Right lobe of liver (tissue), 6 donors: Measurements from ENCODE around the gene SLC66A3. TPM values are rescaled to one million over a fixed set of nuclear protein-coding genes. Genes with fewer than 3 reads are reported as not detected.

Experiments used
- ATAC-seq, 4 donors: fragments of 200-7000 bp; cut with Tn5 transposase; one replicate each; pipeline ENCODE4 v1.9.1; 2020; ENCODE audit warnings: mild to moderate bottlenecking in 4 of 4, moderate library complexity in 4 of 4
- DNase-seq, 3 donors: peaks; one replicate each; pipeline ENCODE4 v3.0.0-alpha.2; 2020
- H3K27ac ChIP-seq, 3 donors: fragments of 200-600 bp; one replicate each; pipeline ENCODE4 v1.8.0; 2022
- H3K27me3 ChIP-seq, 2 donors: fragments of 200-600 bp; one replicate each; pipeline ENCODE4 v1.8.0; 2022
- H3K36me3 ChIP-seq, 4 donors: fragments of 200-600 bp; sonication (generic) in 1 of 4; one replicate each; pipeline versions ENCODE4 v1.5.1 to v1.8.0; 2017 to 2022; ENCODE audit warnings: control low read depth in 1 of 4
- H3K4me1 ChIP-seq, 4 donors: fragments of 200-600 bp; sonication (generic) in 1 of 4; one replicate each; pipeline versions ENCODE4 v1.5.1 to v1.8.0; 2017 to 2022; ENCODE audit warnings: control low read depth in 1 of 4
- H3K4me3 ChIP-seq, 3 donors: fragments of 200-600 bp; one replicate each; pipeline ENCODE4 v1.8.0; 2022
- H3K9me3 ChIP-seq, 4 donors: fragments of 200-600 bp; sonication (generic) in 1 of 4; one replicate each; pipeline versions ENCODE4 v1.5.1 to v1.8.0; 2017 to 2022; ENCODE audit warnings: control low read depth in 1 of 4
- CTCF ChIP-seq, 4 donors: fragments of 200-600 bp in 3 of 4; fragments of 450-650 bp in 1 of 4; IDR thresholded peaks; one replicate each; pipeline versions ENCODE4 v1.5.1 to v1.8.0; 2016 to 2022; ENCODE audit warnings: antibody characterized with exemption in 4 of 4, mild to moderate bottlenecking in 2 of 4
- POLR2A ChIP-seq: fragments of 450-650 bp; IDR thresholded peaks from one replicate; pipeline ENCODE4 v1.6.1; 2017; ENCODE audit warnings: antibody characterized with exemption, mild to moderate bottlenecking
- WGBS: methylation state at CpG from one replicate; pipeline ENCODE4 v1.1.6; 2018; ENCODE audit warnings: low coverage, low lambda C conversion rate; ENCODE audit not compliant: insufficient coverage; ENCODE audit errors: missing lambda C conversion rate; 5-methylcytosine and 5-hydroxymethylcytosine counted together
- intact Hi-C, 2 donors: fragments of 100-400 bp; cut with DNase I; formaldehyde crosslinking; loops; one replicate each; pipeline versions ENCODE4 v1.11.2 to v1.14.1; 2022
- total RNA-seq, 6 experiments: library from RNA; depleted of rRNA in 2 of 6; stranded (reverse); fragments of >200 nt in 2 of 6; fragmentation: NEBNext Ultra II Directional in 3 of 6; extraction: Animal tissue kit (Norgen Biotek cat#: 25700) in 3 of 6; gene quantifications; one replicate each; pipeline versions ENCODE4 v1.1.0 to v1.2.4, GENCODE V29; 2016 to 2023
- donor health status: DM: no; HTN: yes; CAD: no.
- donor health status: DM: no; HTN: no; CAD: no.
- donor health status: DM: no; HTN: no; CAD: no.
- donor health status: DM: no; HTN: yes; CAD: no.
- donor health status: DM: no; HTN: yes; CAD: no.

The SLC66A3 gene
- total RNA-seq, 6 experiments from 2014 or later: 4.9 to 16.1 (median 8.8) TPM

GRCh38 chr2:11177871-11178690 lies 22.8 kb downstream of the SLC66A3 start:
- Histone ChIP-seq H3K4me1 (no peaks in the 10 kb centered on the region), H3K9me3 (no peaks in the 10 kb centered on the region), H3K36me3 (peaks cover 0 to 10% (median 9%) of the 10 kb centered on the region in 4 donors), H3K27ac (no peak overlapping the region), H3K27me3 (no peaks in the 10 kb centered on the region), H3K4me3 (no peak overlapping the region)
- ATAC-seq: no peak
- no peak for TF ChIP-seq POLR2A
- no peak for TF ChIP-seq CTCF (IDR thresholded peaks at IDR 0.05)
- DNase-seq: no peak
- 61% methylated on average over 5 of the region's 5 CpGs for WGBS
- intact Hi-C loops: no loop called here

GRCh38 chr2:11179196-11179595 lies 23.9 kb downstream of the SLC66A3 start:
- no peaks in the 10 kb centered on the region for H3K27me3 ChIP-seq
- DNase-seq (no peak), ATAC-seq (no peak)
- TF ChIP-seq CTCF (IDR thresholded peaks at IDR 0.05): no peak
- no peak for TF ChIP-seq POLR2A
- H3K27ac ChIP-seq: no peak overlapping the region
- no peaks in the 10 kb centered on the region for H3K4me1 ChIP-seq
- no peaks in the 10 kb centered on the region for H3K9me3 ChIP-seq
- 68% methylated on average over 3 of the region's 4 CpGs for WGBS
- intact Hi-C loops: no loop called here
- H3K36me3 ChIP-seq: peaks cover 0 to 11% (median 9%) of the 10 kb centered on the region in 4 donors
- no peak overlapping the region for H3K4me3 ChIP-seq

DNA sequence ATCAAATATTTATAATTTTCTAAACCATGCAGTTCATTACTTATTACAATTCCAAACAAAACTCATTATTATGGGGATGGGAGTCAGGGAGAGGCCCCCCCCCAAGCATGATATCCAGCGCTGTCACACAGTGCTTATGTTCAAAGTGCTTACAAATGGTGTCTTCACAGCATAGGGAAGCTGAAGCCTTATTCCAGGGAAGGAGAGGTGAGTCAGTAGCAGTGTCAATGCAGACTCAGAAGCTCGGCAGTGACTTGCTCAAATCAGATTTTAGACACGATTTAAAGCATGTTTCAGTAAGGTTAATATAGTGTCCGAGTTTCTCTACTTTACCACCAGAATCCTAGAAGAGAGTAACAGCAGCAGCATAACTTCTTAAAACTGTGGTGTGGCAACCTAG lies 24.6 kb downstream of the SLC66A3 start:
- Histone ChIP-seq H3K36me3 (peaks cover 0 to 11% (median 9%) of the 10 kb centered on the region in 4 donors), H3K4me3 (no peak overlapping the region), H3K9me3 (no peaks in the 10 kb centered on the region), H3K27ac (no peak overlapping the region), H3K27me3 (no peaks in the 10 kb centered on the region), H3K4me1 (no peaks in the 10 kb centered on the region)
- no peak for DNase-seq
- WGBS: 93% methylated on average over 4 of the region's 4 CpGs
- ATAC-seq: no peak
- intact Hi-C loops: no loop called here
- TF ChIP-seq POLR2A (no peak), CTCF (IDR thresholded peaks at IDR 0.05) (no peak)

- H3K27ac ChIP-seq: no peak overlapping the region
- H3K36me3 ChIP-seq: peaks cover 0 to 11% (median 9%) of the 10 kb centered on the region in 4 donors
- H3K9me3 ChIP-seq: no peaks in the 10 kb centered on the region
- intact Hi-C loops: no loop called here
- TF ChIP-seq POLR2A (no peak), CTCF (IDR thresholded peaks at IDR 0.05) (no peak)
- 85% methylated on average over 6 of the region's 6 CpGs for WGBS
- H3K27me3 ChIP-seq: no peaks in the 10 kb centered on the region
- no peaks in the 10 kb centered on the region for H3K4me1 ChIP-seq
- DNase-seq: no peak
- no peak for ATAC-seq
- no peak overlapping the region for H3K4me3 ChIP-seq
Measured at GRCh38 chr2:11180653-11181052, 25.4 kb downstream of the SLC66A3 start.
